Osteoblast (primary cell): ENCODE results near the gene PPP6R3. TPM values are rescaled to one million over a fixed set of nuclear protein-coding genes. Genes with fewer than 3 reads are reported as not detected.

Experiments used
- DNase-seq: peaks from one replicate; pipeline ENCODE4 v3.0.0; 2011; ENCODE audit warnings: low spot score, mixed read lengths; ENCODE audit not compliant: insufficient read length; ENCODE audit errors: missing footprints
- H2AFZ ChIP-seq: 2 replicates; pipeline ENCODE4 v1.6.0; 2011; ENCODE audit warnings: mild to moderate bottlenecking, low read length
- H3K27ac ChIP-seq: 2 replicates; pipeline ENCODE4 v1.5.1; 2011; ENCODE audit warnings: mild to moderate bottlenecking, low read depth, low read length, moderate library complexity
- H3K27me3 ChIP-seq: 2 replicates; pipeline ENCODE4 v1.6.0; 2012; ENCODE audit warnings: mild to moderate bottlenecking, control low read depth, inconsistent platforms, low read length, moderate library complexity; ENCODE audit not compliant: insufficient read depth
- H3K36me3 ChIP-seq: 2 replicates; pipeline ENCODE4 v1.5.1; 2011; ENCODE audit warnings: mild to moderate bottlenecking, low read length, control low read depth, moderate library complexity; ENCODE audit not compliant: insufficient read depth
- H3K4me1 ChIP-seq: 2 replicates; pipeline ENCODE4 v1.5.1; 2011; ENCODE audit warnings: mild to moderate bottlenecking, low read length, control low read depth, moderate library complexity; ENCODE audit not compliant: insufficient read depth
- H3K4me2 ChIP-seq: 2 replicates; pipeline ENCODE4 v1.6.0; 2011; ENCODE audit warnings: mild to moderate bottlenecking, low read length; ENCODE audit not compliant: insufficient read depth
- H3K4me3 ChIP-seq: fragments of 200-600 bp; sonication (generic); 3 replicates; pipeline ENCODE4 v1.5.1; 2012; ENCODE audit warnings: mild to moderate bottlenecking, low read length, inconsistent platforms; ENCODE audit not compliant: insufficient read depth
- H3K79me2 ChIP-seq: 2 replicates; pipeline ENCODE4 v1.6.0; 2012; ENCODE audit warnings: mild to moderate bottlenecking, low read length, control low read depth, inconsistent platforms; ENCODE audit not compliant: insufficient read depth
- H3K9me3 ChIP-seq: 2 replicates; pipeline ENCODE4 v1.5.1; 2011; ENCODE audit warnings: low read depth, low read length, control low read depth
- H4K20me1 ChIP-seq: 2 replicates; pipeline ENCODE4 v1.6.0; 2012; ENCODE audit warnings: mild to moderate bottlenecking, low read length, control low read depth; ENCODE audit not compliant: insufficient read depth
- total RNA-seq: library from RNA; depleted of rRNA; stranded (reverse); fragments of >200 nt; gene quantifications from 2 replicates; pipeline ENCODE4 v1.2.3, GENCODE V29; 2012
- TF ChIP-seq, protein P1 (sequence below): IDR thresholded peaks from 2 replicates; pipeline ENCODE4 v1.5.1; 2011; ENCODE audit warnings: mild to moderate bottlenecking, low read depth, low read length, moderate library complexity; ENCODE audit errors: extremely low read depth

Gene PPP6R3
- 131 and 151 TPM in 2 replicates for total RNA-seq

DNA sequence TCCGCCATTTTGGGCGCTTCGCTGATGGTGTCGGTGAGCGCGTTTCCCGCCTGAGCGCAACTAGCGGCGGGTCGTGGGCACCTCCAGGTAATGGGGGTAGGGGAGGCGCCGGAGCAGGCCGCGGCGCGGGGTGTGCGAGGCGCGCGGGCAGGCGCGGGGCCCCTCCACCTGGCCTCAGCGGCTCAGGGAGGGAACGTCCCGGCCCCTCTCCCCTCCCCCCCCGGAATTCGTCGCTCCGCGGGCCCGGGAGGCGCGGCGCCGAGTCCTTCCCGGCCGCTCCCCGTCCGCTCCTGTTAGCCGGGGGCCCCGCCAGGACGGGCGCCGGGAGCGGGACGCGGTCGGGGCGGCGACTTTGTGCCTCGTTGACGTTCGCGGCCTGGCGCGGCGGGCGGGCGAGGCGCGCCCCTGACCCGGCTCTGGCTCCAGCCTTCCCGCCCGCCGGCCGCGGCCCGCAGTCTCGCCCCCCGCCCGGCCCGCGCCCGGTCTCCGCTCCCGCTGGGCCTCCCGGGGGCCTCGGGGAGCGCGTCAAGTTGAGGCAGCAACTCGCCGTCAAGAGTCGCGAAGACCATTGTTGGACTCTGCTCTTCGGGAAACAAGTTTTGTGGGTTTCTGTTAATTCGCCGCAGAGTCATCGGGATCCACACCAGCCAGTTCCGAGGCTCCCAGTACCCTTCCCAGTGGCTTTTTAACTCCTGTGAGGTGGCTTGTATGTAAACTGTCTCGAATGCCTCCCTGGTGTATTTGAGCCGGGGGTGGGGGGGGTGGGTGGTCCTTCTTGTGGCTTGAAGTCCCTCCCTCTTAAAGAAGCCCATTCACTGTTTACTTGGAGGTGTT lies at the start of gene PPP6R3:
Gene PPP6R3, plus strand, starts transcription at position 12 of the 834 bp plus-strand sequence. CDS start 76,913 bp downstream, outside the sequence.
- peak; percentile 94 for DNase-seq
- no peaks in the 10 kb centered on the region for H3K36me3 ChIP-seq
- H3K4me3 ChIP-seq: peak within 1 kb of the TSS; percentile 92
- H3K4me1 ChIP-seq: peaks cover 21% of the 10 kb centered on the region
- no peaks in the 10 kb centered on the region for H3K9me3 ChIP-seq
- H3K79me2 ChIP-seq: peaks cover 54% of the 10 kb centered on the region
- TF ChIP-seq, protein P1, sequence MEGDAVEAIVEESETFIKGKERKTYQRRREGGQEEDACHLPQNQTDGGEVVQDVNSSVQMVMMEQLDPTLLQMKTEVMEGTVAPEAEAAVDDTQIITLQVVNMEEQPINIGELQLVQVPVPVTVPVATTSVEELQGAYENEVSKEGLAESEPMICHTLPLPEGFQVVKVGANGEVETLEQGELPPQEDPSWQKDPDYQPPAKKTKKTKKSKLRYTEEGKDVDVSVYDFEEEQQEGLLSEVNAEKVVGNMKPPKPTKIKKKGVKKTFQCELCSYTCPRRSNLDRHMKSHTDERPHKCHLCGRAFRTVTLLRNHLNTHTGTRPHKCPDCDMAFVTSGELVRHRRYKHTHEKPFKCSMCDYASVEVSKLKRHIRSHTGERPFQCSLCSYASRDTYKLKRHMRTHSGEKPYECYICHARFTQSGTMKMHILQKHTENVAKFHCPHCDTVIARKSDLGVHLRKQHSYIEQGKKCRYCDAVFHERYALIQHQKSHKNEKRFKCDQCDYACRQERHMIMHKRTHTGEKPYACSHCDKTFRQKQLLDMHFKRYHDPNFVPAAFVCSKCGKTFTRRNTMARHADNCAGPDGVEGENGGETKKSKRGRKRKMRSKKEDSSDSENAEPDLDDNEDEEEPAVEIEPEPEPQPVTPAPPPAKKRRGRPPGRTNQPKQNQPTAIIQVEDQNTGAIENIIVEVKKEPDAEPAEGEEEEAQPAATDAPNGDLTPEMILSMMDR: no peak
- H4K20me1 ChIP-seq: peaks cover 39% of the 10 kb centered on the region
- no peaks in the 10 kb centered on the region for H3K27me3 ChIP-seq
- peak within 1 kb of the TSS; percentile 93 for H3K27ac ChIP-seq
- H3K4me2 ChIP-seq: peak within 1 kb of the TSS; percentile 96
- peak within 1 kb of the TSS; percentile 91 for H2AFZ ChIP-seq

- DNase-seq: peak; percentile 69
- TF ChIP-seq, protein P1: no peak
- peaks cover 21% of the 10 kb centered on the region for H3K36me3 ChIP-seq
Observed at GRCh38 chr11:68411501-68411991, 49.0 kb upstream of the PPP6R3 start.

DNA sequence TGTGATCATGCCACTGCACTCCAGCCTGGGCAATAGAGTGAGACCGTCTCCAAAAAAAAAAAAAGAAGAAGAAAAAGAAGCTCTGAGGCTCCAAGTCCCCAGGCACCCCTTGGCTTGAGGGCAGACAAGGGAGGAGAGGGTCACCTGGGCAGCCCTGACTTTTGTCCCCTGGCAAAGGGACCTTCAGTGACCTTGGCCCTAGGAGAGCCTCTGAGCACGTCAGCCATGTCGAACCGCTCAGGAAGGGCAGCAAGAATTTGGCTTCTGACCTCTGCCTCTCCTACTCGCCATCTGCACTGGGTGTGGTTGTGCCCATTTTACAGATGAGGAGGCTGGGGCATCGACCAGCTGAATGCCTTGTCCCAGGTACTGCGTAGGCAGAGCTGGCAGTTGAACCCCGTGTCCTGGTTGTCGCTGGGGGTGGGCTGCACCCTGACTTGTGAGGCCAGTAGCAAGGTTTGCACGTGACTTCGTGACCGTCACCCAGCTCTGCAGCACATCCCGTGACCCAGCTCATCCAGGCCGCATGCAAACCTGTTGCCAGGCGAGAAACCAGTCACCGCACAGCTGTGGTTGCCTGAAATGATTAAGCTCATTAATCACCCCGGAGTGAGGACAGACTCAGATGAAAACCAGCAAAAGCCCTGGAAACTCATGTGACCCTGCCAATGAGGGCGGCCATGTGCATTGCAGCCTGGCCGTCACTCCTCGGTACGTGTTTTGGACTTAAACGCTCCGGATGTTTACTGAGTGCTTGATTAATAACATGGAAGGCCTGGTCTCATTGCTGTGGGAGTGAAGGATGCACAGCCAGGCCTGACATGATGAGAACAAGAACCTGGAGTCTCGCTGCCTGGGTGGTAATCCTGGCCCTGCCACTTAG lies 47.7 kb upstream of the PPP6R3 start:
- peak; percentile 68 for DNase-seq

More at GRCh38 chr11:68411501-68411991, 49.0 kb upstream of the PPP6R3 start:
- no peak overlapping the region for H2AFZ ChIP-seq
- no peaks in the 10 kb centered on the region for H4K20me1 ChIP-seq
- H3K4me2 ChIP-seq: no peak overlapping the region
- no peaks in the 10 kb centered on the region for H3K27me3 ChIP-seq
- no peak overlapping the region for H3K27ac ChIP-seq
- H3K4me1 ChIP-seq: no peaks in the 10 kb centered on the region
- H3K9me3 ChIP-seq: no peaks in the 10 kb centered on the region
- no peaks in the 10 kb centered on the region for H3K79me2 ChIP-seq
- no peak overlapping the region for H3K4me3 ChIP-seq

More for the DNA sequence above, 47.7 kb upstream of the PPP6R3 start:
- Histone ChIP-seq H3K36me3 (peaks cover 26% of the 10 kb centered on the region), H3K4me1 (no peaks in the 10 kb centered on the region), H3K4me3 (no peak overlapping the region), H3K4me2 (no peak overlapping the region), H3K27ac (no peak overlapping the region), H2AFZ (no peak overlapping the region), H3K79me2 (no peaks in the 10 kb centered on the region), H3K27me3 (no peaks in the 10 kb centered on the region), H4K20me1 (no peaks in the 10 kb centered on the region), H3K9me3 (no peaks in the 10 kb centered on the region)
- TF ChIP-seq, protein P1: no peak
